RKO (cell line): ENCODE data around the gene TP53BP1.

Experiments used
- DNase-seq: peaks from one replicate; pipeline ENCODE4 v3.0.0-alpha.2; 2016; ENCODE audit warnings: low spot score

The TP53BP1 gene

DNA sequence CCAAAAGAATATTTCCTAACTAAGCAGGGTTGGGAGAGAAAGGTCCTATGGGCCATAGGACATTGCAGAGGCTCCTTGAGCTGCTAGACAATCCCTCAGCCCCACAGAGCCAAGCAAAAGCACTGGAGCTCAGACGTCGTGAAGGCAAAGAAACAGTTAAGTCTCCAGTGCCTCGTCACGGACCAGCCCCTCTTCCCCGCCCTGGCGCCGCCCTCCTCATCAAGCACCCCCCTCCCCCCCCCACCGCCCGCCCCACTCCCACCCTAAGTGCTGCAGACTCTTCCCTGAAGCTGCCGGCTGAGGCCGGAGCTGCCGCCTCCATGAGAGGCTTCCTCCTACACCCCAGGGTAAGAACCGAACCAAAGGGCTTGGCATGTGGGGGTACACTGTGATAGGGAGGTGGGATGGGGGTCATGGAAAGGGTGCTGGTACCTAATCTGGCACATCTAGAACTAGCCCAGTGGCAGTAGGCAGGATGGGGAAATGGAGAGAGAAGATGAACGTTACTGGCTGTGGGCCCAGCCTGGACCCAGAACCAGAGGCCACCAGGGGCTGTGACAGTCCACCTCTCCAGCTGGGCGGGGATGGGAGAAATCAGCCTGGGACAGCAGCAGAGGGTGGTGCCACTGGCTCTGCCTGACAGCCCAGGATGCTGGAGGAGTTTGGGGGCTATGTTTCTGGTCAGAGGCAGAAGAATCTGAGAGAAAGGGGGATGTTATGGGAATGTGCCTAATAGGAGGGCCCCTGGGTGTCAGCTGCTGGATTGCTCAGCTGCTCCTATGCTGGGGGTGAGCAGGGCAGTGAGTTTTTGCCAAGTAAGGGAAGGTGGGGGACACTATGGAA is 24.6 kb upstream of the TP53BP1 start, which contains the start of gene MAP1A:
Gene MAP1A (plus strand): TSS at position 255 of the 843 bp plus-strand sequence. CDS start 3,866 bp downstream, outside the sequence.
- no peak for DNase-seq

DNA sequence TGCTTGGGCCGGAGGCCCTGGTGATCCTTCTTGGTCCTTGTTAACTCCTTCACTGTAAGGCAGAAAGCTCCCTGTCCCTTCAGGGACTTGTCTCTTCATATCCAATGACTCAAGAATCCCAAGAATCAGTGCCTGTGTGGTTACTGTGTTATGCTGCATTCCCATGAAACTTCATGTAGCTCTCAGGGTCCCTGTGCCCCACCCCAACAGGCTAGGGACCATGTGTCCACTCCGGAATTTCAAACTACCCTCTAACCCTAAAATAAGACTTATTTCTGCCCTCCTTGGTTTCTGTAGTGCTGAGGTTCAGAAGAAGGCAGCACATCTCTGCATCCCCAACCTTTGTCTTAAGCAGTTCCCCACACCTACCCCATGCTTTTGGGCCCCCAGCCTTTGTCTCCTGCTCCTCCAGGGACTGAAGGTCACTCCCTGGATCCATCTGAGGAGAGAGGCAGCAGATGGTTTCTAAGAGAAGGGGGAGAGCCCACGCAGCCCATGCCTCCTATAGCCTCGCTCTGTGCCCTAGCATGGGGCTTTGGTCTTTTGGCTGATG is 23.9 kb upstream of the TP53BP1 start:
- DNase-seq: no peak

DNA sequence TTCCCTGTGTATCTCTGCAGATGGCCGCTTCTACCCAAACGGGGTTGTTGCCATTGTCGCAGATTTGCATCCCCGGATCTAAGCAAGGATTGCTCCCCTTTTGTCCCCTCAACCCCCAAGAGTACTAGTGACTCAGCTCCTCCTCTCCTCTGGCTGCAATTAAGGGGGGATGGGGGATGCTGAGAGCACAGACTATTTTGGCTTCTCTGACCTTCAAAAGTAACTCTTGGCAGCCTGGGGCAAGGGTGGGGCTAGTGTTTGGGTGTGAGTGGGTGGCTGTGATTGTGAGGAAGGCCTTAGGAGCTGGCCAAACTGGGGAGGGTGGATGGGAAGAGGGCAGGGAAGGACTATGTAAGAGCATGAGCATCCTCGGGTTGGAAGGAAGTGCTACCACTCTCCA is 23.2 kb upstream of the TP53BP1 start:
- DNase-seq: no peak

DNA sequence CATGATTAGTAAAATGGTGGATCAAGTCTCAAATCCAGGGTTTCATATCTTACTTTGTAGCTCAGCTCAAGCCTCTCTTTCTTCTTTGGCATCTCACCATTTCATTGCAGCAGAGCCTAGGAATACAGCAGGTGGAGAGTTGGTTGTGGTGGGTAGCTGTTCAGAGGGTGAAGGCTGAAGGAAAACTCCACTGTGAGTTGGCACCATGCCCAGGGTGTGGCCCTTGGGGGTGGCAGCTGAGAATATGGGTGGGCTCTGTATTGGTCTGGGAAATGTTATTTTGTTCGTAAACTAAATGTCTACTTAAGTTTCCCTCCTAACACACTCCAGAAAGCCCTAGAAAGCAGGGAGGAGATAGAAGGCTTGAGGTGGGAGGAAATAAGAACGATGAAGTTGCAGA is 22.8 kb upstream of the TP53BP1 start:
- no peak for DNase-seq

DNA sequence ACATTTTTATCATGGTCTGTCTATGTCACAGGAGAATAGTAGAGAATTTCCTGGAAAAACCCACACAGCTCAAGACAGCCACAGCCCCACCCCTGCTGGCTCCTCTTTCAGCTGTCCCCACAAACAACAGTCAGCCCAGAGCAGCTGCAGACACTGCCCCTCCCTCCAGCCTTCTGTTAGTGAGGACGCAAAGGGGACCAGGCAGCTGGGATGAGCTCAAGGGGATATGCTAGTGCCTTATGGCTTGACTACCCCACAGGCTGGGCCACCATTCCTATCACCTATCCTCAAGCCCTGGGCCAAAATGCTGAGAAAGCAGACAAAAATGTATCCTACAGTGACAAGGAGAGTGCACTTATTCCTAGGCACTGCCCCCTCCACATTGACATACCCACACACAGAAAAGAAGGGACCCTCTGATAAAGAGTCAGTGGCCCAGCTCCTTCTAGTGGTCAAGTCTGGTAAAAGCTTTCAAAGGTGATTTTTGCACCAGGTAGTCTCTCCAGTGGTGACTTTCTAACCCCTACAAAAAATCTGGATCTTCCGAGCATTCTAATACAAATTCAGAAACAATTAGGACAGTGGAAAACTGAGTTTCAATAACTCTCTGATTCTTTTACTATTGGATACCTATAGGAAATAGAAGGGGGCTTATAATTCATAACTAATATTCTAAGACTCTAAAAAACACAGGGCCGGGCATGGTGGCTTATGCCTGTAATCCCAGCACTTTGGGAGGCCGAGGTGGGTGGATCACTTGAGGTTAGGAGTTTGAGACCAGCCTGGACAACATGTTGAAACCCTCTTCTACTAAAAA is 21.5 kb upstream of the TP53BP1 start:
- DNase-seq: no peak

DNA sequence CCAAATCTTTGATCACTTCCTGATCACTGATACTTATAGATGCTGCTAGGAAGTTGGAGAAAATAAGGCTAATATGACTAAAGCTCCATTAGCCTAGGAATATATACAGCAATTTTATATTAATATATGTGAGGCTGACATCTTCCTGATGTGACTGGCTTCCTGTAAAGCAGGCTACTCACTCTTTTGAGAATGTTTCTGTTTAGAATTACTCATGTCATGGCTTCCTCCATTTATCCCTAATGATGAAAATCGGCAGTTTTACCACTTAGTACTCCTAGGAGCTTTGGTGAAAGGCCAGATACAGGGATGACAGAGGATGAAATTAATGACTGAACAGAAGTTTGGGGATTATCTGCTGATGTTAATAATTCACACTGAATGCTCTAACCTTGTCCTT is 20.6 kb upstream of the TP53BP1 start:
- peak; percentile 12 for DNase-seq

DNA sequence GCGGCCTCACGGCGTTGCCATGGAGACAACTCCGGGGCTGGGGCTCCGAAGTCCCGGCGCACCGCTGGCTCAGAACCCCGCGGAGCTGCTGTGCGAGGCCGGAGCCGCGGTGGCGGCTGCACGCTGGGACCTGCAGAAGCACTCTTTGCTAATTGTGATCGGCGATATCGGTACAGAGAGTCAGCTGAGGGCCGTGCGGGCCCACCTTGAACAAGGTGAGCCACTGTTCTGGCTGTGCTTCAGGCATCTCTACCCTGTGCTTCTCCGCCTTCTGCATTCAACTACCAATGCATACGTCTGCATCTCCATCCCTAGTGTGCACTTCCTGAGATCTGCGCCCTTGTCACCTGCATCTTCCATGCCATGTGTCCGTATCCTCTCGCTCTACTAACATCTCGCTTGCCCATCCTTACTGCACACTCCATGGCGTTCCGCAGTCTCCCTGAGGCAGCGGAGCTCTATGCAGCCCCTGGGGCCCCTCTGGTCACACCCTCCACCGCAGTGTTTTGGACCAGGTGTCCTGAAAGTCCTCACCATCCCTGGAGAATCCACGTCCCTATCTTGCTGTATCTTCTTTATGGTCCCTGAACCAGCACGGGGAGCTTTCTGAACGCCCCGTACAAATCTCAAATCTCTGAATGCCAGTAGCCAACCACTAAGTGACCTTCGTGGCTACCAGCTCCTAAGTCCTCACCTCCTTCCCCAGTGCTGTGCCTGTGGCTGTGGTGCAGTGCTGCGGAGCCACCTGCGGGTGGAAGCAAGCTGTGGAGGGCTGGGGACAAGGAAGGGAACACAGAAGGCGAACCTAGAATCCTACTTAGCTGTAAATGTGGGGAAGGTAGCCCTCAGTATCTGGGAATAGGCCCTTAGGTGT is 18.3 kb upstream of the TP53BP1 start:
- DNase-seq: peak; percentile 59

DNA sequence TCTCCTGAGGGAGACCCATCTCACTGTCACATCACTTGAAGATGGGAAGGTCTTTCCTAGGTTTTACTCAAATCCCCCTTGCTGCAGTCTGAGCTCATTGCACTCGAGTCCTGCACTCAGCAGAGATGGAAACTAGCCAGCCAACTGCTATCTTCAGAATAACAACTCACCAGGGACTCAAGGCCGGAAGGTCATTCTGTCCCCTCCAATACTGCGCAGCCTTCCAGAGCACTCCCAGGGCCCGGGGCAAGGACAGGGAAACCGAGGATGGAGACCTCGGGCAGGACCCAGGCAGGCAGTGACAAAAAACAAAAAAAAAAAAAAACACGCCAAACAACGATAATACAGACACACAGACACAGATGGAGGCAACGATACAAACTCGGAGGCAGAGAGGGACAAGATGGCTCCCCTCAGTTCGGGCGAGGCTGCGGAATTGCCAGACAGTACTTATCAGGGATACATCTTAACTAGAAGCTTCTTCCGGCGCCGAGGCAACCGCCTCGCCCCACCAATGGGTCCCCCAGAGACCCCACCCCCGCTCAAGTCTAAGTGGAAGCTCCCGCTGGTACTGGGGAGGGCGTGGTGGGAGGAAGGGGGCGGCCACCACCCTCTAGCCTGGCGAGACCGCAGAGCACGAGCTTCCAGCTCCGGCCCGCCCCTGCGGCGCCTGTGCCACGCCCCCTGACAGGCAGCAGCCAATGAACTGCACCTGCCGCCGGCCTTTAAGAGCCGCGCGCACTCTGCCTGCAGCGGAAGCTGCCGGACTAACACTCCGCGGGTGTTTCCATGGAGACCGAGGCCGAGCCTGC is 17.4 kb upstream of the TP53BP1 start:
- peak; percentile 100 for DNase-seq

DNA sequence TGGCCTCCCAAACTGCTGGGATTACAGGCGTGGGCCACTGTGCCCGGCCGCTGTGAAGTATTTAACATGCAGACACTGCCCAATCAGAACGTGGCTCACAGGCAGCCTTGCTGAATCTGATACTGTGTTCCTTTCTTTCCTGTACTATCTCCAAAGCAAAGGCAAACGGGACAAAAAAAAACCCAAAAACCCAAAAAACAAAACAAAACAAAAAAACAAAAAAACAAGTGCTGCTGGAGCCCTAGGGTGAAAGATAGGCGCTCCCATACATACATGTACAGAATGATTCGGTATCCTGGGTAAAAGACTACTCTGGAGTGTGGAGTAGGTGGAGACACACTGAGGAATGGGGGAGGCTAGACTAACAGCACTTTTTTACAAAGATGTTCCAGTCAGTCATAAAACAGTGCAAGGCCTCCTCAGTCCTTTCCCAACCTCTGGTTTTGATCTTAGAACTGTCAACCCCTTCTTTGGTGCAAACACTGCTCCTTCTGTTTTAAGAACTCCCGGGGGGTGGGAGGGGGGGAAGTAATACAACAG is 16.8 kb upstream of the TP53BP1 start:
- no peak for DNase-seq

DNA sequence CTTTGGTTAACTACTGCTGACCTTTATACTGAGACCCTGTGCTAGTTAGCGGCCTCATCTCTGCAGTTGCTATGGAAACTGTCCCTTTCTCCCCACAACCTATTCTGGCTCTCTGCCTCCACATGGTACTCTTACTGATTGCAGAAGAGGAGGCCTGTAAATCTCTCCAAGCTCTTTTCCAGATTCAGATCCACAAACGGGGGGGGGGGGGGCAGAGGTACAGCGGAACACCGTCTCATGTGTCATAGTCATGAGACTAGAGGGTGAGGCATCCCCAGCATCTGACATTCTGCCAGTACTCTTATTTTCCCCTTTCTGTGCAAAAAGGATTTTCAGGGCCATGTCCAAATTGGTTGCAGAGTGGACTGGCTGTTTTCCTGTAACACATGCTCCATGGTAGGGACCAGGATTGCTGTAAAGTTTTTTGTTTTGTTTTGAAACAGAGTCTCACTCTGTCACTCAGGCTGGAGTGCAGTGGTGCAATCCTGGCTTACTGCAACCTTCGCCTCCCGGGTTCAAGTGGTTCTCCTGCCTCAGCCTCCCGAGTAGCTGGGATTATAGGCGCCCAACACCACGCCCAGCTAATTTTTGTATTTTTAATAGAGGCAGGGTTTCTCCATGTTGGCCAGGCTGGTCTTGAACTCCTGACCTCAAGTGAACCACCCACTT is 16.2 kb upstream of the TP53BP1 start:
- peak; percentile 83 for DNase-seq

DNA sequence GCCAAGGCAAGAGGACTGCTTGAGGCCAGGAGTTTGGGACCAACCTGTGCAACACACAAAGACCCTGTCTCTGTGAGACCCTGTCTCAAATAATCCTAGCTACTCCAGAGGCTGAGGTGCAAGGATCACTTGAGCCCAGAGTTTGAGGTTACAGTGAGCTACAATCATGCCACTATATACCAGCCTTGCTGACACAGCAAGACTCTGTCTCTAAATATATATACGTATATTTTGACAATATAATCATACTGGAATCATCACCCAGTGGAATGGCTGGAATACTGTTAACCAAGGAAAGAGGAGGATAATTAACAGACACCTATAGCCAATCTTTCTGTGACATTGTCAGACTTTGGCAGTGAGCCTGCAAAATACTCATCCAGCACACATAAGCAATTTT is 15.5 kb upstream of the TP53BP1 start:
- DNase-seq: peak; percentile 15

DNA sequence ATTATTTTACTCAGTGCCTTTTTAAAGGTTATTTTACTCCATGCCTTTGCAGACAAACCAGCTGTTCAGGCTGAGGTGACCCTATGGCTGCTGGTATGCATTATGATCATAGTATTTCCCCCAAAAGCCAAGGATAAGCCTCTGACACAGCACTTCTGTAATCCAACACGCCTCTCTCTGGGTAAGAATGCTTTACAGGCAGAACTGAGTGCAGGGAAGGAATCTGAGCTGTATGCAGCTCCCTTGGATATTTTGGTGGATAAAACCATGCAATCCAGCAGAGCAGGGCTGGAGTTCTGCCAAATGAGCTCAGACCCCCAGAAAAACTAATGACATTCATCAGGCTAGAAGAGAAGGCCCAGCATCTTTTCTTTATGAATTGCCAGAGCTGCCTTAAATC is 12.8 kb upstream of the TP53BP1 start:
- no peak for DNase-seq

DNA sequence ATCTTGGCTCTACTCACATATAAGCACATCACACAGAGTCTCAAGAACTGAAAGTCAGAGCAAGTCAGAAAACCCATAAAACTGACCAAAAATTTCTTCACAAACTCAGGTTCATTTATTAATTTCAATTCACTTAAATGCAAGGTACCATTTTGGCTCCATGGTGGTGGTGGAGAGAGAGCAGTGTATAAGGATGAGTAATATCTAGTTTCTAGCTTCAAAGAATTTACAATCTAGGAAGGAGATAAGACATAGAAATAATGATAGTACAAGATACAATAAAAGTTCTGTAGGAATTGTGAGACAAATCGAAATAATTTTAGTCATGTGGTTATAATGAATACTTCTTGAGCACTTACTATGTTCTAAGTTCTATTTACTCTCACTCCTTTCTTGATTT is 6.7 kb upstream of the TP53BP1 start:
- DNase-seq: no peak

DNA sequence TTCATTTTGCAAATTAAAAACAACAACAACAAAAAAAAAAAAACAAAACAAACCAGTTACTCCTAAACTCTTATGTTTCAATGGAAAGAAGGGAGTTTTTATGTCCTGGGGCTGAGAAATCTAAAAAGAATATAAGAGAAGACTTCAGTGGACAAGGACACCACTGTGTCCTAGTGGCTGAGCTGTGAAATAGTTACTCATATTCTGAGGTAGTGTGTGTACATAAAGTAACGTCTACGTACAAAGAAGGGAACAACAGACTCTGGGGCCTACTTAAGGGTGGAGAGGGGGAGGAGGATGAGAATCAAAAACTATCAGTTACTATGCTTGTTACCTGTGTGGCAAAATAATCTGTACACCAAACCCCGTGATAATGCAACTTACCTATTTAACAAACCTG is 6.0 kb upstream of the TP53BP1 start:
- no peak for DNase-seq

DNA sequence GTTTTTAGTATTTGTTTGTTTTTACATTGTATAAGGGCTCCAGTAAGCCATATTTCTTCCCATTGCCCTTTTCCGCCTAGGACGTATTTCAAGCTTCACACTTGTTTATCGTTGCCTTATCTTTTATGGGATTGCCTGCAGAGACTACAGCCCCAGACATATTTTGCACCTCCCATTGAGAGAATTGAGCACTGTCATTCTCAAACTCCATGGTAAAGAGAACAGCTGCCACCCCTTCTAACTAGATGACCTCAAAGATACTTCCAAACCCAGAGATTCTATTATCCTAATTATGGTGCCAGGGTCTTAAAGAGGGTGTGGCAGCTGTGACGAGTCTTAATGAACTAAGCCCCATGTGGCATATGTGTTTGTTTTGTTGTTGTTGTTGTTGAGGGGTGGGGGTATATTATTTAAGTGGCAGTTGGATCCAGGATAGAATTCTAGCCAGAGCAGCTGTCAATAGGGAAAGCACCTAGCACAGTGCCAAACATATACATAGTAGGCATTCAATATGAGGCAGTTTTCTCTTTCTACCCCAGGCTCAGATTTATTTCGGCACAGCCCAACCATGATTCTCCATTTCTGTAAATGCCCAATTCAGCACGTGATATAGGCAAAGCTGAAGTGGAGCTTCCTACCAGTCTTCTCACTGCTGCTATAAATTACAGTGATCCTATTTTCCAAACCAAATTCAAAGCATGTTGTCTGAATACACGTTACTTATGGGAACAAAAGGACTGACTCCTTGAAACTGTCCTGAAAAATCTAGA is 932 bp upstream of the TP53BP1 start:
- DNase-seq: no peak

DNA sequence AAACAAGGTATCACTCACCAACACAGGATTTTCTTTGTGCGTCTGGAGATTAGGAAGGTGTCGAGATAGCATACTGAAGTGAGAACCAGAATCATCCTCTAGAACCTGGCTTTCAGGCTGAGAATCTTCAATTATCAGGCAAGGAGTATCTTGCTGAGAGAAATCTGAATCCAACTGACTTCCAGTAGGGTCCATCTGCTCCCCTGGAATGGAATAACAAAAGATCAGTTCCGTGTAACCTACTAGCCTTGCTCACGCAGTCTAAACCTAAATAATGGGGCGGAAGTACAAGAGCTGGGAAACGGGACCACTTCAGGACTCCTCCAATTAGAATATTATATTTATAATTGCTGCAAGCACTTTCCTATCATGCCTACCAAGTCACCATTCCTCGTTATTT is 690 bp downstream of the TP53BP1 start:
- DNase-seq: peak; percentile 18

DNA sequence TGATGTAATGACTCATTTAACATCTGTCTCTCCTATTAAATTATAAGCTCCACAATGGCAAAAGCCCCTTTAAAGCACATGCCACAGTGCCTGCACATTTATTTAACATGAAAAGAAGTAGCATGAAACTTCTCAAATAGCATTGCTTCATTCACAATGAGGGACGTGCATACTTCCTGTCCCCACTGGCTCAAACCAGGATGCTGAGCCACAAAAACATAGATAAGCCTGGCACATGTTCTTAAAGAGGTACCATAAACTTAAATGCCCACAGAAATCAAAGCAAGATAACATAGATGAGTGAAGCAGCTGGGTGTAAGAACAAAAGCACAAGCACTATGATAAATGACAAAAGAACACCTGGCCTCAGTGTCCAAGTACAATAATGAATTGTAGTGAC is 3.8 kb downstream of the TP53BP1 start:
- DNase-seq: no peak

DNA sequence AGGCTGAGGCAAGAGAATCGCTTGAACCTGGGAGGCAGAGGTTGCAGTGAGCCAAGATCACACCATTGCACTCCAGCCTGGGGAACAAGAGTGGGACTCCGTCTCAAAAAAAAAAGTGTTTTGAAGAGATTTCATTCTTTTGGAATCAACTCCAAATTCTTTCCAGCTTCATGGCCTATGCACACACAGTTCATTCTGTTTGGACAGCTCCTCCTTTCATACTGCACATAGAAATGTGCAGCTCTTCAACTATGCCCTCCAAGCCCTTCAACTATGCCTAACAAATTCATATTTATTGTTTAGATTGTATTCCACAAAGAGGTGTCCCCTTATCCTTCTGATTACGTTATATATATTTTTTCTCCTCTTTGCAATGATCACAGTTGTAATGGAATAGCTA is 4.2 kb downstream of the TP53BP1 start:
- DNase-seq: no peak

DNA sequence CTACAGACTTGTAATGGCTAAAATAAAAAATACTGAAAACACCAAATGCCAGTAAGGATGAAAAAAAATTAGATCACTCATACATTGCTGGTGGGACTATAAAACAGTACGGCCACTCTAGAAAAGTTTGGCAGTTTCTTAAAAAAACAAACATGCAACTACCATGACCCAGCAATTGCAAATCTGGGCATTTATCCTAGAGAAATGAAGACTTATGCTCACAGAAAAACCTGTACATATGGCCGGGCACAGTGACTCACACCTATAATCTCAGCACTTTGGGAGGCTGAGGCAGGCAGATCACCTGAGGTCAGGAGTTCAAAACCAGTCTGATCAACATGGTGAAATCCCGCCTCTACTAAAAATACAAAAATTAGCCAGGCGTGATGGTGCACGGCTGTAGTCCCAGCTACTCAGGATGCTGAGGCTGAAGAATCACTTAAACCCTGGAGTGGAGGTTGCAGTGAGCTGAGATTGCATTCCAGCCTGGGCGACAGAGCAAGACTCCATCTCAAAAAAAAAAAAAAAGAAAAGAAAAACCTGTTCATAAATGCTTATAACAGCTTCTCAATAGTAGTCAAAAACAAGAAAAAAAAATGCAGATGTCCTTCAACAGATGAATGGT is 5.6 kb downstream of the TP53BP1 start:
- DNase-seq: no peak
